Activated naive CD8-positive, alpha-beta T cell treated with anti-CD3 and anti-CD28 coated beads, Interleukin-2, amount 10 ng/mL, durations not matched to agents 7 days and 5 days (primary cell): Measurements from ENCODE around the gene SLC10A4. TPM values are rescaled to one million over a fixed set of nuclear protein-coding genes. Genes with fewer than 3 reads are reported as not detected.

ENCODE experiments used
- total RNA-seq, 2 experiments: library from RNA; stranded (reverse); gene quantifications; one replicate each; pipeline ENCODE4 v1.2.3, GENCODE V29; 2021

The SLC10A4 gene
- total RNA-seq, 2 experiments from 2014 or later: 0.17 TPM

Other genes with a start within 250 kb of the SLC10A4 start
- 1 to 10 TPM; 4.2 TPM for gene TEC, start 213.5 kb upstream of the SLC10A4 start, total RNA-seq
- 10 to 100 TPM; 63.7 to 66.1 TPM for gene SLAIN2, start 141.8 kb upstream of the SLC10A4 start, total RNA-seq
- gene ZAR1, start 6.9 kb downstream of the SLC10A4 start, total RNA-seq: not detected